ENCODE measurements around the gene MAP3K10. TPM values are rescaled to one million over a fixed set of nuclear protein-coding genes. Genes with fewer than 3 reads are reported as not detected.
"Not testable (repeated sequence)": the region's sequence is repeated elsewhere in the genome, so short reads cannot be mapped to it uniquely, and the experiment has no call there.

MAP3K10 gene
- total RNA-seq, 1 donor from 2014 or later: 19.6 TPM

DNA sequence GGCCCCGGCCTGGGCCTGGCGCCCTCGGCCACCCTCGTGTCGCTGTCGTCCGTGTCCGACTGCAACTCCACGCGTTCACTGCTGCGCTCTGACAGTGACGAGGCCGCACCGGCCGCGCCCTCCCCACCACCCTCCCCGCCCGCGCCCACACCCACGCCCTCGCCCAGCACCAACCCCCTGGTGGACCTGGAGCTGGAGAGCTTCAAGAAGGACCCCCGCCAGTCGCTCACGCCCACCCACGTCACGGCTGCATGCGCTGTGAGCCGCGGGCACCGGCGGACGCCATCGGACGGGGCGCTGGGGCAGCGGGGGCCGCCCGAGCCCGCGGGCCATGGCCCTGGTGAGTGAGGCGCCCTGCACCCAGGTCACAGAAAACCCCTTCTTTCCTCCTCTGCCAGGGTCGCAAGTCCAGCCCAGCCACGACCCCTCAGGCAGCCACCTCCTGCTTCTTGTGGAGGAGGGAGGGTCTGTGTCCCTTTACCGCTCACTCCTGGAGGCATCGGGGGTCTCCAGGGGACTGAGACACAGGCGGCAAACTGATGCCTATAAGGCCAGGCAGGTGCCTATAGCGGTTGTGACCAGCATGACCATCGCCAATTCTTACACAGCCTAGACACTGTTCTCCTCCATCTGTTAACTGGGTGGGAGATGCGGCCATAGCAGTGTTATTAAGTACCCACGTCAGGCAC is 22.8 kb downstream of the MAP3K10 start:
- ATAC-seq (no peak), DNase-seq (no peak)
- intact Hi-C loops (cut with micrococcal nuclease): no loop called here

DNA sequence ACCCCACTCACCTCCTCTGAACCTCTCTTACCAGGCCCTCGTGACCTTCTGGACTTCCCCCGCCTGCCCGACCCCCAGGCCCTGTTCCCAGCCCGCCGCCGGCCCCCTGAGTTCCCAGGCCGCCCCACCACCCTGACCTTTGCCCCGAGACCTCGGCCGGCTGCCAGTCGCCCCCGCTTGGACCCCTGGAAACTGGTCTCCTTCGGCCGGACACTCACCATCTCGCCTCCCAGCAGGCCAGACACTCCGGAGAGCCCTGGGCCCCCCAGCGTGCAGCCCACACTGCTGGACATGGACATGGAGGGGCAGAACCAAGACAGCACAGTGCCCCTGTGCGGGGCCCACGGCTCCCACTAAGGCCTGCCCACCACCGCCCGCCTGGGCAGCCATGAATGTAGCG is 23.7 kb downstream of the MAP3K10 start:
- intact Hi-C loops (cut with micrococcal nuclease): no loop called here
- no peak for DNase-seq
- ATAC-seq: no peak

DNA sequence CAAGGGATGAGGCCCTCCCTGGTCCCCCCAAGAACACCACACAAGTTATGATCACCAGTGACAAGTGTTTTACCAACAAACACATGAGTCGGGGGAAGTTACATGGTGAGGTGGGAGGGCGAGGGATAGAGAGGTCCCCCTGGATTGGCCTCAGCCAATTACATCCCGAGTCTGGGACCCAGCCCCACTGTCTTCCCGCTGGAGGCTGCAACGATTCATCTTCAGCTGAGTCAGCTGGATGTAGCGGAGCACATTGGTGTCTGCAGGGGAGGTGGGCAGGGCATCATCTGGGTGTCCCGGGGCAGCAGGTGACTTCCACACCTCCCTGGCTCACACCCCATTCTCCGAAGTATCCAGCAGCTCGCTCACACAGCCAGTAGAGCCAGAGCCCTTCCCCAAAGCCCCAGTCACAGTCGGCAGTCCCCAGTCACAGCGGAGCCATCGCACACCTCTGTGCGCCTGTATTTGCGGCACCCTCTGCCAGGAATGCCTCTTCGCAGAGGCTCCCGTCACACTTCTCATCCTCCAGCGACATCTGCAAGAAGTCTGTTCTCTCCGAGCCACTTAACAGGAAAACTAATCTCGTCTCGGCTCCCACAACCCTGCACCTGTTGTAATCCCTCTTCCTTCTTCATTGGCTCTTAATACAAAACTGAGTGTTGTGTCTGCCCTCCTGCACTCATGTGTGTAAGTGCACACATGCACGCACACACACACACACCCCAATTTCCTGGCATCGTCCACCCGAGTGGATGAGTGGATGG is 25.0 kb downstream of the MAP3K10 start:
- intact Hi-C loops (cut with micrococcal nuclease): no loop called here
- DNase-seq: no peak
- no peak for ATAC-seq

DNA sequence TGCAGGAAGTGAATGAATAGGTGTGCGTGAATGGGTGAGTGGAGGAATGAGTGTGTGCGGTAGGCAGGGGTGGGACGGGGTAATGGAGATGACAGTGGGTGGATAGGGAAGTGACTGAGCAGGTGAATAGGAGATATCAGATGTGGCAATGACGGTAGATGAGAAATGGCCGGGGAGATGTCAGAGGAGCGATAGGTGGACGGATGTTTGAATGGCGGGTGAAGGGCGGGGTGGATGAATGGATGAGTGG is 25.5 kb downstream of the MAP3K10 start:
- DNase-seq (no peak), ATAC-seq (no peak)
- intact Hi-C loops (cut with micrococcal nuclease): no loop called here

DNA sequence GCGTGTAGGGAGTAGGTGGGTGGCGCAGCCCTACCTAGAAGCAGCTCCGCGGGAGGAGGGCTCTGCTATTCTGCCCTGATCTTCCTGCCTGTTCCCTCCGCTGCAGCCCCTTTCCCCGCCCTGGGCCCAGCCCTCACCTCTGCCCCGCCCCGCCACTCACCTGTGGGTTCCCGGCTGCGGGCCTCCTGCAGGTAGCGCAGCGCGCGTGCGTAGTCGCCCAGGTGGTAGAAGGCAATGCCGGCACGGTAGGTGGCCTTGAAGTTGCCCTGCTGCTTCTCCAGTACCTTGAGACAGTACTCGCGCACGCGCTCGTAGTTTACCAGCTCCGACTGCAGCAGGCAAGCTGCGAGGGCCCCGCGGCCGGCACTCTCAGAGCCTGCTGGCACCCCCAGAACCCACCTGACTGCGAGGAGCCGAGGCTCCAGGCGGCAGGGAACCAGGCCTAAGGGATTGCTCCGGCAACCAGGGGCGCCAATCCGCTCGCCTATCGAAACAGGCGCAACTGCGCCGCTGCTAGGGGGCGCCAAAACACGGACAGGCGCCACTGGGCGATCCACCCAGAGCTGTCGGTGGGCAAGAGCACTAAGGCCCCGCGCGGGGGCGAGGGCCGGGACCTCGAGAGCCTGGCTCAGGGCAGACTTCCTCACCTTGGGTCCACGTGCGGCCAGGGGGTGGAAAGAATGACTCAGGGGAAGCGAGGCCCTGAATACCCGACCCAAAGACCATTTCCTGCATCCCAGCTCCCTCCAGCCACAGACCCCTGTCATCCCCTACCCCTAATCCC is 26.0 kb downstream of the MAP3K10 start:
- no peak for DNase-seq
- no peak for ATAC-seq
- intact Hi-C loops (cut with micrococcal nuclease): no loop called here

DNA sequence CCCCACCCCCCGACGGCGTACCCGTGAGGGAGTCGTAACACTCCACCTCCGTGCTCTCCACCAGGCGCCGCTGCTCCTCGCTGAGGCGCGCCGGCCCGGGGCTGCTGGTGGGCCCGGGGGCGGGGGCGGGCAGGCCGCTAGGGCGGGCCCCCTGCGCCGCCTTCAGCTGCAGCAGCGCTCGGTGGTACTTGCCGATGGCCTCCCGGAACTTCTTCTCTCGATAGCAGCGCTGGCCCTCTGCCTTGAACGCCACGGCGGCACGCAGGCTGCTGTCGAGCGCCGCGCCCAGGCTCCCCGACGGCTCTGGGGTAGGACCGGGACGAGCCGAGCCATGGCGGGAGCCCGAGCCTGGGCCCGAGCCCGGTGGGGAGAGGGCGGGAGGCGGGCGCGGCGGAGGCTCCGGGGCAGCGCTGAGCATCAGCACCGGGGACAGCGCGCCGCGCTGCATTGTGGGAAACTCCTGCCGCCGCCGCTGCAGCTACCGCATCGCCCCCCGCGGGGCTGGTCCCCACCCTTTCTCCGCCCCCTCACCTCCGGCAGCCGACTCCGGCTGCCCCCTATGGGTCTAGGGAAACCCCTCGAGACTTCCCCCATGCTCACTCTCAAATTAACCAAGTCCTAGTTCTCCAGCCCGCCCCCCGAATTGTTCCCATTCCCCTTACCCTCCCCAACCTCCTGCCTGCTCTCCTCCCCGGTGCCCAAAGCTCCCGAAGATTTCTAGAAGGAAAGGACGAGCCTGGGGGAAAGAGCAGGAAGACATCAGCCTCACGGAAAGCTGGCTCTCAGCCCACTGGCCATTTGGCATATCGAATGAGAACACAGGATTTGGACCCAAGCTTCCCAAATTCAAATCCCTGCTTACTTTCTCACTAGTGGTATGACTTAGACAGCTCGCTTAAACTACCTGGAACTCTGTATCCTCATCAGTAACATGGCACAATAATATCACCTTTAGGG is 27.0 kb downstream of the MAP3K10 start, which contains the start of gene TTC9B:
TSS of gene TTC9B (minus strand) at position 451 of the 957 bp plus-strand sequence. CDS start at position 448, 3 bp downstream.
- intact Hi-C loops (cut with micrococcal nuclease): no loop called here
- DNase-seq (no peak), ATAC-seq (peak; percentile 5)

DNA sequence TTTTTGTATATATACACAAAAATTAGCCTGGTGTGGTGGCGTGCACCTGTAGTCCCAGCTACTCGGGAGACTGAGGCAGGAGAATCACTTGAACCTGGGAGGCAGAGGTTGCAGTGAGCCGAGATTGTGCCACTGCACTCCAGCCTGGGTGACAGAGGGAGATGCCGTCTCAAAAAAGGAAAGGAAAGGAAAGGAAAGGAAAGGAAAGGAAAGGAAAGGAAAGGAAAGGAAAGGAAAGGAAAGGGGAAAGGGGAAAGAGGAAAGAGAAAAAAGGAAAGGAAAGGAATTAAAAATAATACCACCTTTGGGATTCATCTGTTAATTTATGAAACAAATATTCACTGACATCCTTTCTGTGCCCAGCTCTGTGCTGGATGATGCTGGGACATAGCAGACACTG is 27.8 kb downstream of the MAP3K10 start:
- intact Hi-C loops (cut with micrococcal nuclease); ATAC-seq: not testable (repeated sequence)

DNA sequence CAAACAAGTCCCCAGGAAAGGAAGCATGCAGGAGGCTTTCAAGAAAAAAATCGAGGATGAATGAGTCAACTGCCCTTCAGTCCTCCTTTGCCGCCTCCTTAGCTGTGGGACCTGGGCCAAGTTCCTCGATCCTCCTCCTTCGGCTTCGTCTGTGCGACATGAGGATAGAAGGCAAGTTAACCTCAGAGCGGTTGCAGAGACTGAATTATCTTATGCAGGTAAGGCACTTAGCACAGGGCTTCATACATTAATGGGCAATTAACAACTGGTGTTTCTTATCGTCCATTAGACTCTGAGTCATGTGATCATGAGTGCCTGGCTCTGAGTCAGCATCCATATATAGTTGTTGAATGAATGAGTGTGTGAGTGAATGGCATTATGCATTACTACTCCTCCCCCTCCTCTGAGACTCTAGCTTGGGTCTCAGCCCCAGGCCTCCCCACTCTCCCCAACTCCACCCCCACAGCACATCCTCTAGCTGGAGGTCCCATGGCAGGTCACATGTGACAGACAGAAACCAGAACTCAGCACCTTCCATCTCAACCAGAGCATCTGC is 28.6 kb downstream of the MAP3K10 start:
- intact Hi-C loops (cut with micrococcal nuclease): no loop called here
- DNase-seq: no peak
- ATAC-seq: no peak

More for the DNA sequence above, 27.8 kb downstream of the MAP3K10 start:
- DNase-seq: not testable (repeated sequence)

DNA sequence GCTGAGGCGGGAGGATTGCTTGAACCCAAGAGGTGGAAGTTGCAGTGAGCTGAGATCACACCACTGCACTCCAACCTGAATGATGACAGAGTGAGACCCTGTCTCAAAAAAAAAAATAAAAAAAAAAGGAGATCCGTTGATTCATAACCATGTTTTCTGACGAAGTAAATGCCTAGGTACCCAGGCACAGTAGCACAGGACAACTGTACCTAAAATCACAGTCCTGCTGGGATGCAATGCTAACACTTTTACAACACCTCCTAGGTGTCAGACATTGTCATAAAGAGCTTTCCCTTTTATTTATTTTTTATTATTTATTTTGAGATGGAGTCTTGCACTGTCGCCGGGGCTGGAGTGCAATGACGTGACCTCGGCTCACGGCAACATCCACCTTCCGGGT is 29.4 kb downstream of the MAP3K10 start:
- DNase-seq (no peak), ATAC-seq (no peak)
- intact Hi-C loops (cut with micrococcal nuclease): no loop called here

DNA sequence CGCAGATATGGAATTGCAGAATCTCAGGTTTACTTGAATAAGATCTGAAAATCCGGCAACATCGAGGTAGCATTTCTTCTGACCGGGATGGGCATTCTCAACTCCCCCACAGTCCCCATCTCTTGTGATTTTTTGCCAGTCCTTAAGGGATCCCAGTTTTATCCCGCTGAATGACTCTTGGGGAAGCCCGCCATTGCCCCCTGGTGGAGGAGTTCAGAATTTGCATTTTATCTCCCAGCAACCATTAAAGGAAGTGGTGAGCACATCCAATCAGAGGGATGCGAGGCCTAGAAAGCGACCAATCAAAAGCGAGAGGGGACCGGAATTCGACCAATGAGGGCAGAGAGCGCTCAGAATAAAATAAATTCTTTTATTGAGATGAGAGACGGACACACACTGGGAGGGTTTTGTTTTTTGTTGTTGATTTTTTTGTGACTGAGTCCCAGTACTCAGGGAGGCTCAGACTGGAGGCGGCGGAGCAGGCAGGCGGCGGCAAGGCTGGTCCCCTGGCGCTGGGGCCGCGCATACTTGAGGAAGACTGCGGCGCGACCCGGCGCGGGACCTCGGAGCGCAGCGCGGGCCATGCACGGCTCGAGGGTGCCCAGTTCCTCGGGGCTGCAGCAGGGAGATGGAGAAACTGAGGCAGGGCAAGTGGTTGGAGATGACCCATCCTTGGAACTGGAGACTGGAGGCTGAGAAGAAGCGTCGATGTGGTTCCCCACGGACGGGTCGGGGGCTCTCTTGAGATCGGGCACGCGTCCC is 30.8 kb downstream of the MAP3K10 start:
- ATAC-seq: peak; percentile 85
- peak; percentile 56 for DNase-seq
- intact Hi-C loops (cut with micrococcal nuclease): no loop called here

DNA sequence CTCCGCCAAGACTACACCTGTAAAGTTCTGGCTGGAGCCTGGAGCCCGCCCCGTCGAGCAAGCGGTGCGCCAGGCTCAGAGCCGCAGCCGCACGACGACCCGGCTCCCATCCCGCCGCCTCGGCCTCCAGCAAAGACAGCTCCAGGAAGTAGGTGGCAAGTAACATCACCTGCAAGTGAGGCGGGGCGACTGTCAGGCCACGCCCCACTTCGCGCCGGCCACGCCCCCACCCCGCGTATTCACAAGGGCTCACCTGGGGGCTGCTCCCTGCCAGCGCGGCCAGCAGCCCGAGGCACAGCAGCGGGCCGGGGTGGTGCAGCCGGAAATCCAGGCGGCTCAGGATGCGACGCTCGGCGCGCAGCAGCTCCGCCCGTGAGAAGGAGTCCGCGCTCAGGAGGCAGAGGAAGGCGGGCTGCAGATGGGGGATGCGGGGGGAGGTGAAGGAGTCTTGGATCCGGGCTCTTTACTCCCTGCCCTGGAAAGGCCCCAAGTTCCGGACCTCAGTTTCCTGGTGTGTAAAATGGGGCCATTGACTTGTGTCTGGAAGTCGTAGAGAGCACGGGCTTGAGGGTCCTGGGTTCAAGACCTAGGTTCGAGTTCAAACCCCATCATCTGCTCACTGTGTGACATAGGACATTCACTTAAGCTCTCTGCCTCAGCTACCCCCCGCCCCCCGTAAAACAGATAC is 32.1 kb downstream of the MAP3K10 start:
- intact Hi-C loops (cut with micrococcal nuclease): no loop called here
- DNase-seq (no peak), ATAC-seq (no peak)

DNA sequence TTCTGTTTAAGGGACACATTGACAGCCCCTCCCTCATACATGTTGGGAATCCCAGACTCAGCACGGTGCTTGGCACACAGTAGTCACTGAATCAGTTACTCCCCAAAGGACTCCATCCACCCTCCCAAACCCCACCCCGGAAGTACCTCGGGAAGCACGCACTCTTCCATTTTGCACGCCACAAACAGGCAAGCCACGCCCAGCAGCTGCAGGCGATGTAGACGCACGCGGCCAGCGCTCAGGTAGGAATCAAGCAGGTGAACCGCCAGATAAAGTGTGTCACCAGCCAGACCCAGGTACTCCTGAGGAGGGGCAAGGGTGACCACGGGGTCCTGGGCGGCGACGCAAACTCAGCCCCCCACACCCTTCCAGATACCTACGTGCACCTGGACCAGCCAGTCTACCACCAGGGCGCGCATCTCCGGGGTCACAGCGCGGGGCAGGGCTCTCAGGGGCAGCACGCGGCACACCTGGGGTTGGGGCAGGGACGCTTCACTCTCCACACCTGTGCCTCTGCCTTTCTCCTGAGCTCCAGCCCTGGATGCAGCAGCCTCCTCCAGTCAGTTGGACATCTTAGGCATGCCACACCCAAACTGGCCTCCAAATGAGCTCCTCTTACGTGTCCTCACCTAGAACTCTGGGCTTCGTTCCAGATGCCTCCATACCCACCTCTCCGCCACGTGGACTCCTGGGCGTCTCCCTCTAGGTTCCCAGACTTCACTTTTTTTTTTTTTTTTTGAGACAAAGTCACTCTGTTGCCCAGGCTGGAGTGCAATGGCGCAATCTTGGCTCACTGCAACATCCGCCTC is 33.3 kb downstream of the MAP3K10 start:
- DNase-seq (no peak), ATAC-seq (no peak)
- intact Hi-C loops (cut with micrococcal nuclease): no loop called here

DNA sequence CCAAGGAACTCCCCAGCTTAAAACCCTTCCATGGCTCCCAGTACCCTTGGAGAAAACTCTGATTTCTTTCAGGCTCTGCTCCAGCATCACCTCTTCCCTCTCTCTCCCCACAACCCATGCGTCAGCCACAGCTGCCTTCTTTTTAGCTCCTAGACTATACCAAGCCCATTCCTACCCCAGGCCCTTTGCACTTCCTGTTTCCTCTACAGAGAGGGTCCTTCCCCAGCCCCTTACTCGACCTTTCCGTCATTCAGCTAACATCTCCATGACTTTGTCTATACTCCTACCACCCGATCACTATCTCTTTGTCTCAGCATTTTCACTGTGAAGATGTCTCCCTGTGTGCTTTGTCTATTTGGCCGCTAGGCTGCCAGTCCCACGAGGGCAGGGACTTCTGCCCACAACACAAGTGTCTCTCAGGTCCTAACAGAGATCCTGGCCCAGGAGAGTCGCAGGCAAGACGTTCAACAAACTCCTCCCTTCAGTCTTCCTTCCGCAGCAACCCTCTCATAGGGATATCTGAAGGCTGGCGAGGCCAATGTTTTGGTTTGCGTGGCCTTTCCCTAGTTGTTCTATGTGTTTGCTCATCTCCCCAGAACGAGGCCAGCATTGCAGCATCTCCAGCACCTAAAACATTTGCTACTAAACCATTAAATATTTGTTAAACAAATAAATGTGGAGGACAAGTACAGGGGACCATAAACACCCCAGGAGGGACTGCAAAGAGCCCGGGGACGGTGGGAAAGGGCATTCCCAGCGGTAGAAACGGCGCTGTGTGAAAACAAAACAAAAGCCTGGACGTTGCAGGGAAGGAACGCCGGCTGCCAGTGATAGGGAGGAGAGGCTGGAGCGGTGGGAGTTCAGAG is 34.4 kb downstream of the MAP3K10 start:
- DNase-seq (no peak), ATAC-seq (no peak)
- intact Hi-C loops (cut with micrococcal nuclease): no loop called here

DNA sequence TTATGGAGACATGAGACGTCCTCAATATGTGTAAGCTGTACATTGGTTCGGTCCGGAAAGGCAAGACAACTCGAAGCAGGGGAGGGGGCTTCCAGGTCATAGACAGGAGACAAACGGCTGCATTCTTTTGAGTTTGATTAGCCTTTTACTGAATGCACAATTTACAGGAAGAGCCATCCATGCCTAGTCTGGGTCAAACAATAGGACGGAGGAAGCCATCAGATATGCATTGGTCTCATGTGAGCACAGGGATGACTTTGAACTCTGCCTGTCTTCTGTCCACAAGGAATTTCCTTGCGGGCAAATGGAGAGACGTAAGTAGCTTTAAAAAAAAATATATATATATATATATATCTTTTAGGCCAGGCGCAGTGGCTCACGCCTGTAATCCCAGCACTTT is 37.1 kb downstream of the MAP3K10 start:
- ATAC-seq (no peak), DNase-seq (no peak)
- intact Hi-C loops (cut with micrococcal nuclease): no loop called here

DNA sequence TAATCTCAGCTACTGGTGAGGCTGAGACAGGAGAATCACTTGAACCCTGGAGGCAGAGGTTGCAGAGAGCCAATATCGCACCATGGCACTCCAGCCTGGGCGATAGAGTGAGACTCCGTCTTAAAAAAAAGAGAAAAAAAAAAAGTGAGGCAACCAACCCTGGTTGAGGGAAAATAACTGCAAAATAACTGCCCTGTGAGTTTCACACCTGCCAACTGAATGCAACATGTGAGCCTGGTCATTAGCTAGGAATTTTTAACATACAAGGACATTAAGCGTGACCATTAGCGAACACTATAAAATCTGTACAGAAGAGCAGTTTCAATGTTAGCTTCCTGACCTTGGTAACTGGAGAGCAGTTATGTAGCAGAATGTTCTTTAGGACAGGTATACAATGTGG is 37.6 kb downstream of the MAP3K10 start:
- intact Hi-C loops (cut with micrococcal nuclease): no loop called here
- ATAC-seq (no peak), DNase-seq (no peak)

DNA sequence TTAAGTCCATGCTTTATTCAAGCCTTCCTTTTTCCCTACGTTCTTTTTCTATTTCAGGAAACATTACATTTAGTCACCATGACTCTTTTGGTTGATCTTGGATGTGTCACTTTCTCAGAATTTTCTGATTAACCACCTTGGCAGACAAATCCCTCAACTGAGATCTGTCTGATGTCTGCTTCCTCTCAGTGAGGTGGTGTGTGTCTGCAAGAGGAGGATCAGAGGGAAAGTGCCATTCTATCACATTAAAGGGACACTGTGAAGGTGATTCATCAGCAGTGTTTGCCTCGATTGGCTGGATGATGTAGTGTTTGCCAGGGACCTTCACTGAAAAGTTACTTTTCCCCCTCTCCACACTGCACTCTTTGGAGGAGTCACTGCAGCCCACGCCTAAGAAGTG is 38.3 kb downstream of the MAP3K10 start:
- intact Hi-C loops (cut with micrococcal nuclease): no loop called here
- ATAC-seq (no peak), DNase-seq (no peak)

Measured in left ventricle myocardium superior (tissue), 1 donor.